ENCODE results near the gene STK32B.

STK32B gene

GRCh38 chr4:5126857-5127256 lies 75.6 kb downstream of the STK32B start:
- DNase-seq, result no peak

GRCh38 chr4:5127556-5127955 lies 76.3 kb downstream of the STK32B start:
- no peak for DNase-seq

GRCh38 chr4:5128569-5128968 lies 77.3 kb downstream of the STK32B start:
- DNase-seq, result peak; percentile 14

GRCh38 chr4:5133201-5133600 lies 81.9 kb downstream of the STK32B start:
- no peak for DNase-seq

- no peak for DNase-seq
These were observed 82.8 kb downstream of the STK32B start for GRCh38 chr4:5133933-5134594.

GRCh38 chr4:5134620-5135019 lies 83.3 kb downstream of the STK32B start:
- DNase-seq, result no peak

- no peak for DNase-seq
These were observed 85.9 kb downstream of the STK32B start for GRCh38 chr4:5137226-5137625.

- no peak for DNase-seq
These were observed 86.6 kb downstream of the STK32B start for GRCh38 chr4:5137927-5138326.

- no peak for DNase-seq
These were observed 87.1 kb downstream of the STK32B start for GRCh38 chr4:5138389-5138788.

- no peak for DNase-seq
These were observed 87.9 kb downstream of the STK32B start for GRCh38 chr4:5139141-5139540.

GRCh38 chr4:5141802-5142201 lies 90.5 kb downstream of the STK32B start:
- no peak for DNase-seq

- DNase-seq, result peak; percentile 16
These were observed 91.4 kb downstream of the STK32B start for GRCh38 chr4:5142726-5143125.

GRCh38 chr4:5143306-5143861 lies 92.1 kb downstream of the STK32B start:
- DNase-seq, result no peak

- DNase-seq, result no peak
These were observed 92.7 kb downstream of the STK32B start for GRCh38 chr4:5143940-5144339.

GRCh38 chr4:5144384-5144783 lies 93.1 kb downstream of the STK32B start:
- DNase-seq, result no peak

- DNase-seq, result no peak
These were observed 95.0 kb downstream of the STK32B start for GRCh38 chr4:5146248-5146647.

- no peak for DNase-seq
These were observed 101.2 kb downstream of the STK32B start for GRCh38 chr4:5152521-5152920.

GRCh38 chr4:5156682-5157081 lies 105.4 kb downstream of the STK32B start:
- DNase-seq, result no peak

GRCh38 chr4:5157791-5158770 lies 106.8 kb downstream of the STK32B start:
- DNase-seq, result peak; percentile 72

GRCh38 chr4:5158825-5159224 lies 107.5 kb downstream of the STK32B start:
- no peak for DNase-seq

- DNase-seq, result no peak
These were observed 109.4 kb downstream of the STK32B start for GRCh38 chr4:5160668-5161067.

- DNase-seq, result no peak
These were observed 111.7 kb downstream of the STK32B start for GRCh38 chr4:5162909-5163508.

- no peak for DNase-seq
These were observed 113.1 kb downstream of the STK32B start for GRCh38 chr4:5164221-5164912.

All from NCI-H69 (cell line).